ENCODE results near the gene RIC8B.

DNA sequence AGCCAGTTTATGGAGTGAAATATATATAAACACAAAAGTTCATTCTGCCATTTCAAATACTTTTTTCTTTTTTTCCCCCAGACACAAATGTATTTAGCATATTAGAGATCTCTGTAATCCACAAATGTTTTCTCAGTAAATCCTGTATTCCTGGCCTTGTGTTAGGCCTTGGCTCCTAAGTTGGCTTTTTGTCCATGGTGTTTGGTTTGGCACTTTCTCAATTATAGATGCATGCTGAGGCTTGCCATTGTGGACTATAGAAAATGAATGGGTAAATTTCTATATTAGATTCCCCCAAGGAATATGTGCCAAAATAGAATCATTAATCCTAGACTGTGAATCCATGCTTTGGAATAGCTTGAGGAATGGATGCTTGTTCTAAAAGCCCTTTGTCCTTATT, 17.0 kb downstream of the RIC8B start:
- TF ChIP-seq, protein P1, sequence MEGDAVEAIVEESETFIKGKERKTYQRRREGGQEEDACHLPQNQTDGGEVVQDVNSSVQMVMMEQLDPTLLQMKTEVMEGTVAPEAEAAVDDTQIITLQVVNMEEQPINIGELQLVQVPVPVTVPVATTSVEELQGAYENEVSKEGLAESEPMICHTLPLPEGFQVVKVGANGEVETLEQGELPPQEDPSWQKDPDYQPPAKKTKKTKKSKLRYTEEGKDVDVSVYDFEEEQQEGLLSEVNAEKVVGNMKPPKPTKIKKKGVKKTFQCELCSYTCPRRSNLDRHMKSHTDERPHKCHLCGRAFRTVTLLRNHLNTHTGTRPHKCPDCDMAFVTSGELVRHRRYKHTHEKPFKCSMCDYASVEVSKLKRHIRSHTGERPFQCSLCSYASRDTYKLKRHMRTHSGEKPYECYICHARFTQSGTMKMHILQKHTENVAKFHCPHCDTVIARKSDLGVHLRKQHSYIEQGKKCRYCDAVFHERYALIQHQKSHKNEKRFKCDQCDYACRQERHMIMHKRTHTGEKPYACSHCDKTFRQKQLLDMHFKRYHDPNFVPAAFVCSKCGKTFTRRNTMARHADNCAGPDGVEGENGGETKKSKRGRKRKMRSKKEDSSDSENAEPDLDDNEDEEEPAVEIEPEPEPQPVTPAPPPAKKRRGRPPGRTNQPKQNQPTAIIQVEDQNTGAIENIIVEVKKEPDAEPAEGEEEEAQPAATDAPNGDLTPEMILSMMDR (IDR thresholded peaks at IDR 0.05; ENCODE audit: low read length), result no peak
- TF ChIP-seq EZH2 (IDR thresholded peaks at IDR 0.05; ENCODE audit: borderline replicate concordance, low read length), result no peak
